K562 (cell line): ENCODE results near the gene MTSS2. TPM values are rescaled to one million over a fixed set of nuclear protein-coding genes. Genes with fewer than 3 reads are reported as not detected.
A peak's percentile ranks its signal among the peaks of the same experiment; 100 is the strongest.

Experiments used
- ATAC-seq: fragments of 200-7000 bp; cut with Tn5 transposase; 3 replicates; pipeline ENCODE4 v1.9.1; 2020; ENCODE audit warnings: moderate library complexity
- BruUV-seq: library from RNA; stranded (reverse); fragments of 400-500 nt; replicated peaks from 2 replicates; lab custom pipeline; 2021; lab: Mats Ljungman, UMichigan
- CTCF ChIA-PET: fragments of 300-600 bp; formaldehyde crosslinking; extraction: SDS; loops from one replicate; lab custom pipeline; 2021; ENCODE audit warnings: low intra/inter-chr PET ratio; lab: Yijun Ruan, JAX
- POLR2A ChIA-PET: fragments of 300-600, 350-650 bp; sonication (Branson Sonifier 250); formaldehyde crosslinking; extraction: SDS; loops from one replicate; lab custom pipeline; 2021; ENCODE audit warnings: antibody characterized with exemption, inconsistent platforms; lab: Yijun Ruan, JAX
- DNase-seq, 4 experiments: peaks; one replicate each; pipeline versions ENCODE4 v3.0.0 to v3.0.0-alpha.2; 2011 to 2018; ENCODE audit warnings: low spot score in 3 of 4, mixed read lengths in 3 of 4; ENCODE audit errors: extremely low read depth in 1 of 4
- FAIRE-seq: peaks from 2 replicates; lab custom pipeline; 2011; peaks lifted over from hg19 to GRCh38; lab: Jason Lieb, UNC
- H2AFZ ChIP-seq: 2 replicates; pipeline ENCODE4 v1.6.0; 2011; ENCODE audit warnings: low read depth, low read length, control low read depth, inconsistent platforms
- H3K27ac ChIP-seq: fragments of 200-600 bp; 3 replicates; pipeline ENCODE4 v1.8.0; 2011; ENCODE audit warnings: low read depth, mild to moderate bottlenecking, control low read depth, inconsistent platforms, low read length, moderate library complexity, mixed read lengths; ENCODE audit errors: extremely low read depth
- H3K27me3 ChIP-seq, 2 experiments: fragments of 300-600 bp in 1 of 2; 2 replicates in 1 of 2; 3 replicates in 1 of 2; pipeline versions ENCODE4 v1.6.0 to v1.8.0; 2011; ENCODE audit warnings: inconsistent platforms in 2 of 2, low read length in 2 of 2, mild to moderate bottlenecking in 1 of 2, mixed read lengths in 1 of 2, moderate library complexity in 1 of 2; ENCODE audit not compliant: control insufficient read depth in 2 of 2, insufficient read depth in 2 of 2
- H3K36me3 ChIP-seq: fragments of 300-600 bp; 3 replicates; pipeline ENCODE4 v1.8.0; 2011; ENCODE audit warnings: mild to moderate bottlenecking, low read length, inconsistent platforms; ENCODE audit not compliant: control insufficient read depth, insufficient read depth
- H3K4me1 ChIP-seq, 2 experiments: fragments of 200-600 bp in 1 of 2; replicated peaks in 1 of 2; 2 replicates in 1 of 2; 3 replicates in 1 of 2; pipeline versions ENCODE4 v1.5.1 to v1.8.0; 2011; ENCODE audit warnings: inconsistent platforms in 2 of 2, low read length in 2 of 2, mild to moderate bottlenecking in 1 of 2, mixed read lengths in 1 of 2, moderate library complexity in 1 of 2; ENCODE audit not compliant: control insufficient read depth in 2 of 2, insufficient read depth in 2 of 2
- H3K4me2 ChIP-seq: 2 replicates; pipeline ENCODE4 v1.6.1; 2011; ENCODE audit warnings: low read length, control low read depth, inconsistent platforms, mixed read lengths; ENCODE audit not compliant: insufficient read depth
- H3K4me3 ChIP-seq: fragments of 200-600 bp; sonication (generic), shearing (Covaris generic); 2 replicates; pipeline ENCODE4 v1.5.1; 2016; ENCODE audit warnings: control low read depth, inconsistent platforms
- H3K79me2 ChIP-seq: fragments of 200-600 bp; 3 replicates; pipeline ENCODE4 v1.8.0; 2011; ENCODE audit warnings: low read length, inconsistent platforms; ENCODE audit not compliant: control insufficient read depth, insufficient read depth
- H3K9ac ChIP-seq, 2 experiments: 2 replicates each; pipeline versions ENCODE4 v1.6.0 to v1.6.1; 2011; ENCODE audit warnings: low read depth in 2 of 2, low read length in 2 of 2, control low read depth in 1 of 2, inconsistent platforms in 1 of 2, mild to moderate bottlenecking in 1 of 2, mixed read lengths in 1 of 2; ENCODE audit not compliant: insufficient read depth in 1 of 2
- H3K9me1 ChIP-seq: one replicate; pipeline ENCODE4 v1.6.0; 2011; ENCODE audit warnings: inconsistent platforms, mild to moderate bottlenecking, low read length, moderate library complexity; ENCODE audit not compliant: control insufficient read depth, insufficient read depth
- H3K9me3 ChIP-seq: replicated peaks from 2 replicates; pipeline ENCODE4 v1.5.1; 2011; ENCODE audit warnings: low read depth, low read length, inconsistent platforms; ENCODE audit not compliant: control insufficient read depth, insufficient read depth
- H4K20me1 ChIP-seq: replicated peaks from 2 replicates; pipeline ENCODE4 v1.6.1; 2011; ENCODE audit warnings: low read length, inconsistent platforms, mixed read lengths; ENCODE audit not compliant: control insufficient read depth, insufficient read depth
- FOXJ3 ChIP-seq: sonication (generic); formaldehyde crosslinking; IDR thresholded peaks from 2 replicates; pipeline ENCODE4 v1.4.0; 2020; ENCODE audit warnings: mild to moderate bottlenecking, missing genetic modification reagents
- HDAC1 ChIP-seq, 2 experiments: fragments of 450-650 bp; IDR thresholded peaks; 2 replicates each; pipeline ENCODE4 v1.6.1; 2016 to 2017; ENCODE audit warnings: inconsistent platforms in 1 of 2, mild to moderate bottlenecking in 1 of 2, moderate library complexity in 1 of 2
- RBM14 ChIP-seq: fragments of 200-400 bp; formaldehyde crosslinking; IDR thresholded peaks from 2 replicates; pipeline ENCODE4 v1.6.1; 2018; ENCODE audit warnings: low read depth, mild to moderate bottlenecking, low read length, moderate library complexity, borderline replicate concordance; ENCODE audit not compliant: insufficient read depth
- RFX1 ChIP-seq: fragments of 450-650 bp; IDR thresholded peaks from 2 replicates; pipeline ENCODE4 v1.6.1; 2016; ENCODE audit warnings: mild to moderate bottlenecking, moderate library complexity
- ZNF347 ChIP-seq: fragments of 450-650 bp; formaldehyde crosslinking; IDR thresholded peaks from 2 replicates; pipeline ENCODE4 v1.4.0; 2020; ENCODE audit warnings: low read depth, mild to moderate bottlenecking, moderate library complexity
- ZNF41 ChIP-seq: fragments of 250-450 bp; sonication (Bioruptor Pico); conservative IDR thresholded peaks from 2 replicates; pipeline ENCODE4 v1.4.0; 2020; ENCODE audit warnings: mild to moderate bottlenecking
- WGBS: fragments of 100-300 bp; shearing (Covaris generic); methylation state at CpG from one replicate; pipeline ENCODE4 v1.1.6; 2016; ENCODE audit warnings: low coverage, mixed read lengths; ENCODE audit not compliant: insufficient coverage; ENCODE audit errors: missing lambda C conversion rate; 5-methylcytosine and 5-hydroxymethylcytosine counted together
- in situ Hi-C: fragments of 300-500 bp; cut with MboI; formaldehyde crosslinking; loops from 4 replicates; pipeline ENCODE4 v1.15.0; 2018; ENCODE audit warnings: inconsistent platforms, mixed read lengths
- intact Hi-C: fragments of 100-400 bp; cut with micrococcal nuclease; formaldehyde crosslinking; loops from 2 replicates; pipeline ENCODE4 v1.14.2; 2022
- polyA plus RNA-seq, 8 experiments: library from polyadenylated mRNA; depleted of rRNA in 4 of 8; stranded (reverse) in 5 of 8; unstranded in 3 of 8; fragments of >200 nt; fragmentation: Nextera tagmentation in 2 of 8; fragmentation: Illumina TruSeq in 1 of 8; extraction: Ambion mirVana in 2 of 8; extraction: Trizol in 1 of 8; gene quantifications; 2 replicates each; pipeline versions ENCODE4 v1.2.1 to v1.2.3, GENCODE V29; 2011 to 2014; ENCODE audit warnings: inconsistent platforms in 1 of 8, missing spikeins in 1 of 8
- total RNA-seq, 7 experiments: library from RNA; depleted of rRNA in 6 of 7; stranded (reverse); fragments of >200 nt in 6 of 7; fragmentation: Illumina TruSeq in 2 of 7; extraction: Trizol in 2 of 7; gene quantifications; 2 replicates each; pipeline versions ENCODE4 v1.2.1 to v1.2.3, GENCODE V29; 2011 to 2021; ENCODE audit warnings: low replicate concordance in 1 of 7

The MTSS2 gene
- total and polyA plus RNA-seq, 9 of the 15 experiments (the other 6 are each of a cell fraction or from before 2014, with no cell fraction given), result 0.11 to 60.3 (median 16.9) TPM

DNA sequence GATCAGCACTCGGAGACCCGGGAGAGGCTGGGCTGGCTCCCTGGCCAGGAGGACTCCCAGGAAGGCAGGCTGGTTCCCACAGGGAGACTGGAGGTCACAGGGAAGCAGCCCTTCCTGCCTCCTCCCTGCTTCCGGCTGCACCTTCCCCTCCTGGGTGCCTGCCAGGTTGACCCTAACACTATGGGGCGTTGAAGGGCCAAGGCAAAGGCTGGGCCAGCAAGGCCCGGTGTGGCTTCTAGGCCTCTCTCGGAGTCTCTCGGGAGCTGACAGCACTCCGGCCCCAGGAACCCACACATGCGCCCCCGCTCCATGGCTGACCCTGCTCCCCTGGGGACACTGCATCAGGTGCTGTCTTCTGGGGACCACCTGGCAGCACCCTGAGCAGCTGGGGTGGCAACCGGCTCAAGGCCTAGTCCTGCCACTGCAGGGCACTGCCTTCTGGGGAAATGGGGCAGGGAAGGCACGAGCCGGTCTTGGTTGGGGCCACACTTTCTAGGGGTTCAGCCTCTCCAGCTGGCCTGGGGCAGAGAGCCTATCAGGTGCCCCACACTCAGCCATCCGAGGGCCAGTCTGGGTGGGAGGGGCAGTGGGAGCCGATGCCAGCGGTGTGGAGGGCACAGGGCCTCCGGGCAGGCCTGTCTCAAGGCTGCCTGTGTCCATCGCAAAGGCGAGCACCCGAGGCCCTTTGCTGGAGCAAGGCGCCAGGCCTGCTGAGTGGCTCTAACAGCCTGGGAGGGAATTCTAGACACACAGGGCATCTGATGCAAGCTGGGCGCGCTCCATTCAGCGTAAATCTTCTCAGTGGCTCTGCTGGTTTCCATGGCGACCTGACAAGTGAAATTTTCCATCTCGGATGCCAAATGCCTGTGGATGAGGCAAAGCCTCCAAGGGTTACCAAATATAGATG is 5.6 kb upstream of the MTSS2 start:
- no peaks in the 10 kb centered on the region for H3K9me1 ChIP-seq
- peaks cover 12% of the 10 kb centered on the region; the same call in 1 of the 3 replicates for H3K36me3 ChIP-seq
- WGBS, result 86% methylated on average over 25 of the region's 26 CpGs
- no peaks in the 10 kb centered on the region for H3K79me2 ChIP-seq
- in situ Hi-C loops, result no loop called here
- no peaks in the 10 kb centered on the region for H3K27me3 ChIP-seq
- no peaks in the 10 kb centered on the region for H4K20me1 ChIP-seq
- no peak overlapping the region for H2AFZ ChIP-seq
- FAIRE-seq (no peak), ATAC-seq (no peak), DNase-seq (no peak)
- H3K4me2 ChIP-seq, result no peak overlapping the region
- POLR2A ChIA-PET, result no interaction called here
- intact Hi-C loops, result no loop called here
- BruUV-seq, result no TSS peak
- H3K4me3 ChIP-seq, result no peak overlapping the region
- no peak overlapping the region for H3K27ac ChIP-seq
- peak; percentile 37; the same call in 1 of the 2 replicates for TF ChIP-seq RBM14
- TF ChIP-seq ZNF347, result no peak
- no peak; the same call in 1 of the 2 replicates for TF ChIP-seq RFX1
- no peak for TF ChIP-seq FOXJ3
- TF ChIP-seq ZNF41 (CRISPR knock-in tag), result no peak
- no peak for TF ChIP-seq HDAC1 (IDR thresholded peaks at IDR 0.05)
- peak overlapping the region in 1 of 2 experiments; percentile 61; a peak in 2 of 4 replicates for H3K9ac ChIP-seq
- H3K4me1 ChIP-seq, result peaks cover 30 to 84% of the 10 kb centered on the region in 2 experiments
- CTCF ChIA-PET, result no interaction called here
- no peaks in the 10 kb centered on the region for H3K9me3 ChIP-seq
